Activated naive CD4-positive, alpha-beta T cell treated with anti-CD3 and anti-CD28 coated beads, Interleukin-2, amount 10 ng/mL, durations not matched to agents 7 days and 5 days (primary cell): ENCODE data around the gene PECR.

Experiments
- CTCF ChIA-PET: fragments of 350-600 bp; sonication (Branson Sonifier 250); formaldehyde crosslinking; loops from one replicate; lab custom pipeline; 2021; ENCODE audit warnings: antibody characterized with exemption; lab: Charles Lee
- DNase-seq: peaks from one replicate; pipeline ENCODE4 v3.0.0-alpha.2; 2020
- H3K27ac Mint-ChIP-seq: one replicate; pipeline ENCODE4 v1.8.0; 2021; ENCODE audit warnings: mild to moderate bottlenecking, moderate library complexity, mixed read lengths
- H3K27me3 Mint-ChIP-seq: one replicate; pipeline ENCODE4 v1.8.0; 2021; ENCODE audit warnings: mild to moderate bottlenecking, mixed read lengths
- H3K36me3 Mint-ChIP-seq: one replicate; pipeline ENCODE4 v1.8.0; 2021; ENCODE audit warnings: mixed read lengths
- H3K4me1 Mint-ChIP-seq: one replicate; pipeline ENCODE4 v1.8.0; 2021; ENCODE audit warnings: mixed read lengths
- H3K4me3 Mint-ChIP-seq: one replicate; pipeline ENCODE4 v1.8.0; 2021; ENCODE audit warnings: mild to moderate bottlenecking, moderate library complexity, mixed read lengths
- H3K9me3 Mint-ChIP-seq: one replicate; pipeline ENCODE4 v1.8.0; 2021; ENCODE audit warnings: mixed read lengths

PECR gene

GRCh38 chr2:216073773-216074172 is 7.8 kb downstream of the PECR start:
- Mint-ChIP-seq H3K27ac (no peak overlapping the region), H3K4me1 (peaks cover 35% of the 10 kb centered on the region), H3K4me3 (no peak overlapping the region), H3K36me3 (peaks cover 41% of the 10 kb centered on the region), H3K9me3 (no peaks in the 10 kb centered on the region), H3K27me3 (no peaks in the 10 kb centered on the region)
- no peak for DNase-seq
- CTCF ChIA-PET, result no interaction called here

DNA sequence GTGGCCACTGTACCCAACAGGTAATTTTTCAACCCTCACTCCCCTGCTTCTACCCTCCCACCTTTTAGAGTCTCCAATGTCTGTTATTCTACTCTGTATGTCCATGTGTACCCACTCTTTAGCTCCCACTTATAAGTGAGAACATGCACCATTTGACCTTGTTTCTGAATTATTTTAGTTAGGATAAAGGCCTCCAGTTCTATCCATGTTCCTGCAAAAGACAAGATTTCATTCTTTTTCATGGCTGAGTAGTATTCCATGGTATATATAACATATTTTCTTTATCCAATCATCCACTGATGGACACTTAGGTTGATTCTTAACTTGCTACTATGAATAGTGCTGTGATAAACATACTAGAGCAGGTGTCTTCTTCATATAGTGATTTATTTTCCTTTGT is 9.1 kb downstream of the PECR start:
- no peak overlapping the region for H3K4me3 Mint-ChIP-seq
- peaks cover 43% of the 10 kb centered on the region for H3K36me3 Mint-ChIP-seq
- DNase-seq, result no peak
- no peak overlapping the region for H3K27ac Mint-ChIP-seq
- H3K9me3 Mint-ChIP-seq, result no peaks in the 10 kb centered on the region
- H3K4me1 Mint-ChIP-seq, result peaks cover 35% of the 10 kb centered on the region
- CTCF ChIA-PET, result no interaction called here
- H3K27me3 Mint-ChIP-seq, result no peaks in the 10 kb centered on the region

- Mint-ChIP-seq H3K27me3 (no peaks in the 10 kb centered on the region), H3K4me3 (no peak overlapping the region), H3K27ac (no peak overlapping the region), H3K9me3 (no peaks in the 10 kb centered on the region), H3K4me1 (peaks cover 38% of the 10 kb centered on the region), H3K36me3 (peaks cover 44% of the 10 kb centered on the region)
- DNase-seq, result no peak
- CTCF ChIA-PET, result no interaction called here
These were observed 10.3 kb downstream of the PECR start for GRCh38 chr2:216071111-216071851.

- Mint-ChIP-seq H3K27me3 (no peaks in the 10 kb centered on the region), H3K4me1 (peaks cover 31% of the 10 kb centered on the region), H3K4me3 (no peak overlapping the region), H3K9me3 (no peaks in the 10 kb centered on the region), H3K27ac (no peak overlapping the region), H3K36me3 (peaks cover 40% of the 10 kb centered on the region)
- CTCF ChIA-PET, result no interaction called here
- DNase-seq, result no peak
These were observed 11.4 kb downstream of the PECR start for GRCh38 chr2:216070195-216070594.

- DNase-seq, result no peak
- Mint-ChIP-seq H3K36me3 (peaks cover 32% of the 10 kb centered on the region), H3K9me3 (no peaks in the 10 kb centered on the region), H3K4me1 (peaks cover 19% of the 10 kb centered on the region), H3K27me3 (no peaks in the 10 kb centered on the region), H3K4me3 (no peak overlapping the region), H3K27ac (no peak overlapping the region)
- CTCF ChIA-PET, result interaction anchor here (0.7 to 0.8 kb wide), 2 partner anchors 35 to 41 kb away, joined by 3 read pairs; no protein-coding TSS in a partner anchor
These were observed 12.6 kb downstream of the PECR start for GRCh38 chr2:216069028-216069427.

GRCh38 chr2:216066230-216066629 is 15.4 kb downstream of the PECR start:
- Mint-ChIP-seq H3K4me3 (no peak overlapping the region), H3K27me3 (no peaks in the 10 kb centered on the region), H3K4me1 (peaks cover 15% of the 10 kb centered on the region), H3K36me3 (peaks cover 28% of the 10 kb centered on the region), H3K27ac (no peak overlapping the region), H3K9me3 (no peaks in the 10 kb centered on the region)
- DNase-seq, result no peak
- CTCF ChIA-PET, result interaction anchor here (1.6 kb wide), 1 partner anchor 33 kb away, joined by 7 read pairs; no protein-coding TSS in a partner anchor

DNA sequence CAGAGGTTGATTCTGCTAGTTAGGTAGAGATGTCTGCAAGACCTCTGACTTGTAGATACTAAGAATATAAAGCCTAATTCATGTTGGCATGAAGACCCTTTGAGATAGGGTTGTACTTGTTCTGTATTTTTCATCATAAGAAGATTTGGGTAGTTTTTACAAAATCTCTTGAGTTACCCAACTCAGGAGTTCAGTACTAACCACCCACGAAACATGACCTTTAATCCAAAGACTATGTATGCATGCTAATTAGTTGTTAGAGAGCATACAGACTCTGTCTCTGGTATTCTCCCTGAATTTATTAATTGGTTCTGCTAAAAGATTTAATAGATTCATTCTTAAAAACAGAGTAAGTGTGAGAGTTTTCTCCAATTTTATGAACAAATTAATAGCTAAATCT is 16.9 kb downstream of the PECR start:
- Mint-ChIP-seq H3K27me3 (no peaks in the 10 kb centered on the region), H3K27ac (no peak overlapping the region), H3K4me1 (peaks cover 15% of the 10 kb centered on the region), H3K9me3 (no peaks in the 10 kb centered on the region), H3K36me3 (peaks cover 26% of the 10 kb centered on the region), H3K4me3 (no peak overlapping the region)
- CTCF ChIA-PET, result interaction anchor here (0.6 kb wide), 1 partner anchor 452 kb away, joined by 3 read pairs; no protein-coding TSS in a partner anchor
- DNase-seq, result no peak

DNA sequence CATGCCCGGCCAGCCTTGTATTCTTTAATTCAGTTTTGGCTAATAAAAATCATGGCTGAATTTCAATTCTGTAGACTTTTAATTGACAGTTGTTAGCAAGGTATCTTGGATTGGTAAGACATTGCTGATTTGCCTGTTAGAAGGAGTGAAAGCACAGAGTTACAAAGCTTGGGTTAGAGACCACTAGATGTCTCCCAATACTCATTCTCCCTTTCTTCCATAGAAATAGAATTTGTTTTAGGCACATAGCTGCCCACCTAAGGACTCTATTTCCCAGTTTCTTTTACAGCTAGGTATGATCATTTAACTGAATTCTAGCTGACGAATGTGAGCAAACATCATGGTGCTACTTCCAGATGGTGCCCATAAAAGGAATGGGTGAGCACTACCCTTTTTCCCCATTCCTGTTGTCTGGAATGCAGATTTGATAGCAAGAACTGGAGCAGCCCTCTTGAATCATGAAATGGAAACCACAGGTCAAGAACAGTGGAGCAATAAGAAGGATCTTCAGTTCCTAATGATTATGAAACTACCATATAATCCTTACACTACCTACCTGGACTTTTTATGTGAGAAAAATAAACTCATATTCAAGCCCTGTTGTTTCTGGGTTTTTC is 17.5 kb downstream of the PECR start:
- H3K27ac Mint-ChIP-seq, result no peak overlapping the region

GRCh38 chr2:216059233-216059834 is 22.3 kb downstream of the PECR start:
- peak overlapping the region; percentile 70 for H3K27ac Mint-ChIP-seq
- no peaks in the 10 kb centered on the region for H3K9me3 Mint-ChIP-seq
- no peak overlapping the region for H3K4me3 Mint-ChIP-seq
- CTCF ChIA-PET, result interaction anchor here (0.9 to 2.4 kb wide), 8 partner anchors 15 to 81 kb away, joined by 3 to 25 read pairs (median 4); partner anchors contain the start of genes PECR and TMEM169
- H3K27me3 Mint-ChIP-seq, result no peaks in the 10 kb centered on the region
- H3K4me1 Mint-ChIP-seq, result peaks cover 37% of the 10 kb centered on the region
- no peak for DNase-seq
- H3K36me3 Mint-ChIP-seq, result peaks cover 39% of the 10 kb centered on the region

More for the DNA sequence above, 17.5 kb downstream of the PECR start:
- Mint-ChIP-seq H3K4me1 (peaks cover 16% of the 10 kb centered on the region), H3K36me3 (peaks cover 28% of the 10 kb centered on the region), H3K4me3 (no peak overlapping the region), H3K27me3 (no peaks in the 10 kb centered on the region), H3K9me3 (no peaks in the 10 kb centered on the region)
- CTCF ChIA-PET, result interaction anchor here (0.6 kb wide), 1 partner anchor 453 kb away, joined by 3 read pairs; no protein-coding TSS in a partner anchor
- no peak for DNase-seq

DNA sequence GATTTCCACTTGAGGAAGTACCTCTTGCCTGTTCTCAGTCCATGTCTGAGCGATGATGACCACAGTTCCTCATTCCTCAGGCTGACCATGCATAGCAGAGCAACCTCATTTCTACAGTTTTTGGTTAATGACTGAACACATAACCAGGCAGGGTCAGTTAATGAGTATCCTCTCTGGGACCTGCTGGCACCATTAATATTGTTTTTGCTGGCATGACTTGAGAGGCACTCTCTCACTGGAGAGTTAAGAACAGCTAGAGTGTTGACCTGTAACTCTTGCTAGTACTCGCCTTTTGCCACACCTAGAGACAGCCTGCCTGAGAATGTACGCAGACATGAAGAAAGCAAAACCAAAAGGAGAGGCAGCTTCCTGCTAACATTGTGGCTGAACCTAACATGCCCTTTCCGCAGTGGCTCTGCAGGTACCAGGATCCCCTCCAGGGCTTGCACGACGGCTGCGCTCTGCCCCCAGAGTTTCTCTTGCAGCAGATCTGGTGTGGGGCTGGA is 23.9 kb downstream of the PECR start:
- no peaks in the 10 kb centered on the region for H3K27me3 Mint-ChIP-seq
- H3K4me3 Mint-ChIP-seq, result peak overlapping the region; percentile 68
- no peaks in the 10 kb centered on the region for H3K9me3 Mint-ChIP-seq
- peaks cover 37% of the 10 kb centered on the region for H3K4me1 Mint-ChIP-seq
- H3K27ac Mint-ChIP-seq, result peak overlapping the region; percentile 97
- H3K36me3 Mint-ChIP-seq, result peaks cover 39% of the 10 kb centered on the region
- CTCF ChIA-PET, result interaction anchor here (0.6 to 2.4 kb wide), 7 partner anchors 9 to 50 kb away, joined by 3 to 25 read pairs (median 3); no protein-coding TSS in a partner anchor
- peak; percentile 78 for DNase-seq

DNA sequence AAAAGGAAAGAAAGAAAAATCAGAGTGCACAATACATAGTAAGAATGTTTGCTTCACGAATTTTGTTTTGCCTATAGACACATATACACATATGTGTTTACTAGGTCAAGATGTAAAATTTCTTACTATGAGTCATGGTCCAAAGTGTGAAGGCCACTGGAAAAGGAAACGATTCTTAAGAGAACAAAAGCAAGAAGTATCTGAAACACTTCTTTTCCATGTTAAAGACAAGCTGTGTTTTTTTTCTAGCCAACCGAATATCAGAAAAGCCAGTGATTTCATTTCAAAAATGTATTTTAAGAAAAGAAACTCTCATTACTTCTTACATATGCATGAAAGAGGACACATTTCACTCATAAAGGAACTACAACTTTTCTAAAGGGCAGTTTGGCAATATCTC is 24.9 kb downstream of the PECR start:
- H3K4me3 Mint-ChIP-seq, result no peak overlapping the region
- H3K27me3 Mint-ChIP-seq, result no peaks in the 10 kb centered on the region
- H3K9me3 Mint-ChIP-seq, result no peaks in the 10 kb centered on the region
- peaks cover 34% of the 10 kb centered on the region for H3K36me3 Mint-ChIP-seq
- peaks cover 37% of the 10 kb centered on the region for H3K4me1 Mint-ChIP-seq
- no peak for DNase-seq
- CTCF ChIA-PET, result interaction anchor here (1.2 kb wide), 2 partner anchors 41 to 51 kb away, joined by 3 to 4 read pairs; no protein-coding TSS in a partner anchor
- peak overlapping the region; percentile 97 for H3K27ac Mint-ChIP-seq

- peaks cover 36% of the 10 kb centered on the region for H3K36me3 Mint-ChIP-seq
These were observed 25.9 kb downstream of the PECR start for GRCh38 chr2:216055680-216056079.

DNA sequence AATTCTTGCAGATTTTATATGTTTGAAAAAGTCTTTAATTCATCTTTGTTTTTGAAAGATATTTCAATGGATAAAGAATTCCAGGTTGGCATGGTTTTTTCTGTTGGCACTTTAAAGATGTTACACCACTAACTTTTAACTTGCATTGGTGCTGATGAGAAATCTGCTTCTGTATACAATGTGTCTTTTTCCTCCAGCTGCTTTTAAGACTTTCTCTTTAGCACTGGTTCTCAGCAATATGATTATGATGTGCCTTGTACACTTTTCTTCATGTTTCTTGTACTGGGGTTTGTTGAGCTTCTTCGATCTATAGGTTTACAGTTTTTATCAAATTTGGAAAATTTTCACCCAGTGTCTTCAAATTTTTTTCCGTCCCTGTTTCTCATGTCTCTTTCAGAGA is 29.2 kb downstream of the PECR start:
- Mint-ChIP-seq H3K27me3 (no peaks in the 10 kb centered on the region), H3K9me3 (no peaks in the 10 kb centered on the region), H3K4me3 (no peak overlapping the region), H3K27ac (no peak overlapping the region), H3K4me1 (peaks cover 15% of the 10 kb centered on the region), H3K36me3 (peaks cover 27% of the 10 kb centered on the region)
- no peak for DNase-seq
- CTCF ChIA-PET, result interaction anchor here (2.0 kb wide), 1 partner anchor 19 kb away, joined by 8 read pairs; no protein-coding TSS in a partner anchor

More at GRCh38 chr2:216055680-216056079, 25.9 kb downstream of the PECR start:
- Mint-ChIP-seq H3K27ac (no peak overlapping the region), H3K27me3 (no peaks in the 10 kb centered on the region), H3K4me3 (no peak overlapping the region), H3K9me3 (no peaks in the 10 kb centered on the region), H3K4me1 (peaks cover 37% of the 10 kb centered on the region)
- DNase-seq, result no peak
- CTCF ChIA-PET, result interaction anchor here (1.2 kb wide), 1 partner anchor 40 kb away, joined by 4 read pairs; no protein-coding TSS in a partner anchor

- no peaks in the 10 kb centered on the region for H3K9me3 Mint-ChIP-seq
- CTCF ChIA-PET, result interaction anchor here (2.0 kb wide), 1 partner anchor 18 kb away, joined by 8 read pairs; no protein-coding TSS in a partner anchor
These were observed 30.3 kb downstream of the PECR start for GRCh38 chr2:216051350-216051749.

More at GRCh38 chr2:216051350-216051749, 30.3 kb downstream of the PECR start:
- peaks cover 27% of the 10 kb centered on the region for H3K36me3 Mint-ChIP-seq
- H3K4me1 Mint-ChIP-seq, result peaks cover 7% of the 10 kb centered on the region
- no peak overlapping the region for H3K27ac Mint-ChIP-seq
- DNase-seq, result no peak
- H3K27me3 Mint-ChIP-seq, result no peaks in the 10 kb centered on the region
- H3K4me3 Mint-ChIP-seq, result no peak overlapping the region
